Fibroblast of mammary gland (primary cell): ENCODE measurements around the gene TMTC2.

Source experiments
- DNase-seq: peaks from one replicate; pipeline ENCODE4 v3.0.0-alpha.2; 2010; ENCODE audit warnings: low read depth
- H3K4me3 ChIP-seq: 2 replicates; pipeline ENCODE4 v1.5.1; 2011; ENCODE audit warnings: low read depth, mild to moderate bottlenecking, low read length, moderate library complexity; ENCODE audit not compliant: control insufficient read depth
- TF ChIP-seq, protein P1 (sequence below): conservative IDR thresholded peaks from 2 replicates; pipeline ENCODE4 v1.5.1; 2011; ENCODE audit warnings: low read depth, low read length, inconsistent platforms; ENCODE audit not compliant: control insufficient read depth, insufficient read depth

The TMTC2 gene

GRCh38 chr12:82705774-82706173, 19.1 kb downstream of the TMTC2 start:
- no peak for DNase-seq
- H3K4me3 ChIP-seq = no peak overlapping the region
- TF ChIP-seq, protein P1, sequence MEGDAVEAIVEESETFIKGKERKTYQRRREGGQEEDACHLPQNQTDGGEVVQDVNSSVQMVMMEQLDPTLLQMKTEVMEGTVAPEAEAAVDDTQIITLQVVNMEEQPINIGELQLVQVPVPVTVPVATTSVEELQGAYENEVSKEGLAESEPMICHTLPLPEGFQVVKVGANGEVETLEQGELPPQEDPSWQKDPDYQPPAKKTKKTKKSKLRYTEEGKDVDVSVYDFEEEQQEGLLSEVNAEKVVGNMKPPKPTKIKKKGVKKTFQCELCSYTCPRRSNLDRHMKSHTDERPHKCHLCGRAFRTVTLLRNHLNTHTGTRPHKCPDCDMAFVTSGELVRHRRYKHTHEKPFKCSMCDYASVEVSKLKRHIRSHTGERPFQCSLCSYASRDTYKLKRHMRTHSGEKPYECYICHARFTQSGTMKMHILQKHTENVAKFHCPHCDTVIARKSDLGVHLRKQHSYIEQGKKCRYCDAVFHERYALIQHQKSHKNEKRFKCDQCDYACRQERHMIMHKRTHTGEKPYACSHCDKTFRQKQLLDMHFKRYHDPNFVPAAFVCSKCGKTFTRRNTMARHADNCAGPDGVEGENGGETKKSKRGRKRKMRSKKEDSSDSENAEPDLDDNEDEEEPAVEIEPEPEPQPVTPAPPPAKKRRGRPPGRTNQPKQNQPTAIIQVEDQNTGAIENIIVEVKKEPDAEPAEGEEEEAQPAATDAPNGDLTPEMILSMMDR = no peak

DNA sequence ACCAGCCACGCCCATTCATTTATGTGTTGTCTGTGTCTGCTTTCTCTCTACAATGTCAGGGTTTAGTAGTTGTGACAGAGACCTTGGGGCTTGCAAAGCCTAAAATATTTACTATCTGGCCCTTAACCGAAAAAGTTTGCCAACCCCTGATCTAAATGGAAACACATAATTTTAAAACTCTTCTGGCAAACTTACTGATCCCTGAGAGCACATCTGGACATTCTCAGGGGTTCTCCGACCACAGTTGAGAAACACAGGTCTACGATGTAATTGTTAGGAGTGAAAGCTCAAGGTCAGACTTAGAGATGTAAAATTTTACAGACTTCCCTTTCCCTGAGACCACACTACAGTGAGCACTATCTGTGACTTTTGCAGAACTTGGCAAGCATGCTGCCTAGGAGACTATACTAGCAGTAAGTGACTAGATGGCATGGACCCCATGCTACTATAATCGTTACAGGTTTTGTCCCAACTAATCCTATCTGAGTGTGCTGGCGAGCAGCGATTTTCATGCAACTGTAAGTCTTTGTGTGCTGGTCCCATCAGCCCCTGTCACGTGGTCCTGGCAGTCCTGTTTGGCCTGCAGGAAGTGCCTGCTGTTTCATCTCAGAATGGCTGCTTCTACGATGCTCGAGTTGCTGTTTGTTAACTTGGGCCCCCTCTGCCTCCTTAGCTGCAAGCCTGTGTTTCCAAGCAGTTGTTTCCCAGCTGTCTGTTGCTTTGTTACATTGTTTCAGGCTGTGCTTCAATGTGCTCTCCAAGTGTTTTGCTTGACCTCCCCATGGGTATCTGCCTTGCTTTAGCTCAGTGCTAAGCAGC, 21.6 kb downstream of the TMTC2 start:
- no peak overlapping the region for H3K4me3 ChIP-seq
- TF ChIP-seq, protein P1 = no peak
- DNase-seq = no peak

DNA sequence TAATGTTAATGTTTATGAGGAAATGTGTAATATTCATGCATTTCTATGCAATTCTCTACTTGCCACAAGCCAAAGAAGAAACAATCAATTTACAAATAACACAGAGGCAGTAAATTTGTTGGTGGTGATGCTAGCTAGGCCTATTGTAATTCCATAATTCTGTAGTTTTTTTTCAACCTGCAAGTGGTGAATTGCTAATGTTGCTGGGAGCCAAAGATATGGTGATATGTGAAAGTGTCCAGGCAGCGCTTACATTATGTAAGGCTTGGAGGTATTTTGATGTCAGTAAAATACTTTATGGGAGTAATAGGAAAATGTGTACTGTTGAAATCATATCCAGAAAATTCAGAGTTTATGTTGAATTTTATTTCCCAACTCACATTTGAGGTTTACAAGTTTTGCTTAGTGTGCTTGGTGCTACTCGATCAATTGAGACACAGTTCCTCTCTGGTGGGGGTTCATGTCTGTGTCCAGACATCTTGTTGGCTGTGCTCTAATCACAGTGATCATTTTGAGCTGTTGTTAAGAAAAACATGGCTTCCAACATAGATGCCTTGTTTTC, 23.2 kb downstream of the TMTC2 start:
- H3K4me3 ChIP-seq = no peak overlapping the region
- DNase-seq = no peak
- TF ChIP-seq, protein P1 = no peak

GRCh38 chr12:82710741-82711140, 24.0 kb downstream of the TMTC2 start:
- no peak for DNase-seq
- H3K4me3 ChIP-seq = no peak overlapping the region
- TF ChIP-seq, protein P1 = no peak

DNA sequence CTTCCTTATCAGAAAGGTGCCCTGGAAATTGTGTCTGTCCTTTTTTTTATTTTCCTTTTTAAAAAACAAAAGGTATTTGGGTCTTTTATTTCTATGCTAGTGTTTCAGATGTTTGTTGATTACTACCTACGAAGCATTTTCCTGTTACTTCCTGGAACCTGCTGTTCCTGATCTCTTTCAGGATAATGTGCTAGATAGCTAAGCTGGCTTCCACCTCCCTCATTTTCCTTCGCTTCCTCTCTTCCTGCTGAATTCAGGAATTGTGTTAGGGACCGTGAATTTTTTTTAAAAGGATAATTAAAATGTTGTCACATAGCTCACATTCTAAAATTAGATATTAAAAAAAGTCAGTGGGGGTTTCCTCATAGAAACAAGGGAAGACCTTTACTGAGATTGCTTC, 27.7 kb downstream of the TMTC2 start:
- DNase-seq = no peak
- no peak overlapping the region for H3K4me3 ChIP-seq
- TF ChIP-seq, protein P1 = no peak

DNA sequence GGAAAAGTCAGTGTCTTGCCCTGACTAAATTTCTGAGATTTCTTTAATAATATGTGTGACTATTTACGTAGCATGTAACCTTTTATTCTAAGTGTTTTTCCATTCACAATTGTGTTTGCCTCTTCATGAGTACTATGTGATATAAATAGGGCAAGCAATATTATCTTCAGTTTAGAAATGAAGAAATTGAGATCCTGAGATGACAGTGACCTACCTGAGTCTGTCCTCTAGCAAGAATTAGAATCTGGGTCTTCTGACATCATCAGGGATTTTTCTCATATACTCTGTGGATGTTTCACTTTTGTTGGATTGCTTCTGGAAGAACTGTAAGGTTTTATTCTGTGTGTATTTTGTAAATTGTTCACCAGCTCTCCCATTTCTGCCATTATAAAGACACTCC, 35.0 kb downstream of the TMTC2 start:
- no peak overlapping the region for H3K4me3 ChIP-seq
- TF ChIP-seq, protein P1 = no peak
- DNase-seq = no peak
